Dedifferentiated amniotic fluid mesenchymal stem cell (primary cell): ENCODE measurements around the gene AGBL1.
"Not testable (repeated sequence)": the region's sequence is repeated elsewhere in the genome, so short reads cannot be mapped to it uniquely, and the experiment has no call there.

Source experiments
- DNase-seq: peaks from one replicate; pipeline ENCODE4 v3.0.0-alpha.2; 2016; ENCODE audit errors: extremely low spot score

AGBL1 gene

GRCh38 chr15:86082619-86083380 is 3.1 kb downstream of the AGBL1 start:
- DNase-seq: no peak

GRCh38 chr15:86087808-86088207 is 8.1 kb downstream of the AGBL1 start:
- no peak for DNase-seq

- no peak for DNase-seq
Observed at GRCh38 chr15:86089422-86089821, 9.8 kb downstream of the AGBL1 start.

GRCh38 chr15:86101818-86102217 is 22.1 kb downstream of the AGBL1 start:
- DNase-seq: no peak

- DNase-seq: no peak
Observed at GRCh38 chr15:86103825-86104224, 24.2 kb downstream of the AGBL1 start.

GRCh38 chr15:86106306-86106705 is 26.6 kb downstream of the AGBL1 start:
- no peak for DNase-seq

- no peak for DNase-seq
Observed at GRCh38 chr15:86115145-86115801, 35.6 kb downstream of the AGBL1 start.

- DNase-seq: no peak
Observed at GRCh38 chr15:86121568-86122225, 42.0 kb downstream of the AGBL1 start.

- not testable (repeated sequence) for DNase-seq
Observed at GRCh38 chr15:86122691-86123391, 43.2 kb downstream of the AGBL1 start.

- no peak for DNase-seq
Observed at GRCh38 chr15:86125775-86126174, 46.1 kb downstream of the AGBL1 start.

- no peak for DNase-seq
Observed at GRCh38 chr15:86127547-86127946, 47.9 kb downstream of the AGBL1 start.

- DNase-seq: no peak
Observed at GRCh38 chr15:86135041-86135440, 55.4 kb downstream of the AGBL1 start.

- DNase-seq: no peak
Observed at GRCh38 chr15:86136861-86137260, 57.2 kb downstream of the AGBL1 start.

GRCh38 chr15:86138798-86139197 is 59.1 kb downstream of the AGBL1 start:
- no peak for DNase-seq

GRCh38 chr15:86139828-86140227 is 60.2 kb downstream of the AGBL1 start:
- DNase-seq: no peak

GRCh38 chr15:86154705-86155104 is 75.0 kb downstream of the AGBL1 start:
- no peak for DNase-seq

GRCh38 chr15:86155551-86155950 is 75.9 kb downstream of the AGBL1 start:
- DNase-seq: no peak

- no peak for DNase-seq
Observed at GRCh38 chr15:86157606-86158293, 78.1 kb downstream of the AGBL1 start.

- DNase-seq: no peak
Observed at GRCh38 chr15:86159468-86159867, 79.8 kb downstream of the AGBL1 start.

GRCh38 chr15:86161250-86161649 is 81.6 kb downstream of the AGBL1 start:
- no peak for DNase-seq

GRCh38 chr15:86162172-86162591 is 82.5 kb downstream of the AGBL1 start:
- DNase-seq: no peak

GRCh38 chr15:86162641-86163040 is 83.0 kb downstream of the AGBL1 start:
- no peak for DNase-seq
